GM19043 (cell line): ENCODE results near the gene SP6.

Experiments
- ATAC-seq: cut with Tn5 transposase; IDR thresholded peaks from one replicate; pipeline ENCODE4 v1.9.1; 2021; ENCODE audit warnings: low read depth; ENCODE audit not compliant: unreplicated experiment

SP6 gene

DNA sequence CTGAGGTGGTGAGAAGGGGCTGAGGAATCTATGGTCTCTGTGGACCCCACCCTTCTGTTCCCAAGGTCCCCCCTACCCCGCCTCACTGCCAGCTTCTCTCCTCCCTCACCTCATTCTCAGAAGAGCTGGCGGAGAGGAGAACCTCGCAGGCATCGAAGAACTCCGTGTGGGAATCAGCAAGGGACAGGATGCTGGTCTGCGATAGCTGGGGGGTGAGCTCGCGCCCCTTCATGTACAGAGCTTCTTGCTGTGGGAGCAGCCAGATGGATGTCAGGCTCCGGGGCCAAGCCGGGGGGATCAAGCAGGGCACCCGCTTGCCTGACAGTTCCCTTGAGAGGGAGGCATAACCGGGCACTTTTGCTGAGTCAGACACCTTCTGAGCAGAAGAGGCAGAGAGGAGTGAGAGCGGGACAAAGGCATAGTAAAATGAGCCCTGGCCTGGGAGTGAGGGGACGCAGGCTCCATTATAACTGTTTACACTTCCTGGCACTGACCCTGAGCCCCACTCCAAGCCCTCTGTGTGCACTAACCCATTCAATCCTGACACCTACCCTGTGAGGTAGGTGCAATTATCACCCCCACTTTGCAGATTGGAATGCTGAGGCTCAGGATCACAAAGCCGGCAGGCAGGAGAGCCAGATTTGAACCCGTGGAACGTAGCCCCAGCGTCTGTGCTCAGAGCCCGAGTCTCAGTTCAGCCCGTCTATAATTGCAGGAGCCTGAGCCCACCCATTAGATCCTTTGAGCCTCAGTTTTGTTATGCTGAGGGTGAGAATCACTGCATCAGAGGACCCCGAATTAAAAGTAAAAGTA lies 35.7 kb downstream of the SP6 start:
- ATAC-seq: no peak

- ATAC-seq: no peak
These were observed 37.4 kb downstream of the SP6 start for GRCh38 chr17:47813512-47814031.

- ATAC-seq: no peak
These were observed 37.9 kb downstream of the SP6 start for GRCh38 chr17:47813077-47813476.

- no peak for ATAC-seq
These were observed 38.6 kb downstream of the SP6 start for GRCh38 chr17:47812146-47812920.

GRCh38 chr17:47811709-47812108 lies 39.3 kb downstream of the SP6 start:
- ATAC-seq: no peak

DNA sequence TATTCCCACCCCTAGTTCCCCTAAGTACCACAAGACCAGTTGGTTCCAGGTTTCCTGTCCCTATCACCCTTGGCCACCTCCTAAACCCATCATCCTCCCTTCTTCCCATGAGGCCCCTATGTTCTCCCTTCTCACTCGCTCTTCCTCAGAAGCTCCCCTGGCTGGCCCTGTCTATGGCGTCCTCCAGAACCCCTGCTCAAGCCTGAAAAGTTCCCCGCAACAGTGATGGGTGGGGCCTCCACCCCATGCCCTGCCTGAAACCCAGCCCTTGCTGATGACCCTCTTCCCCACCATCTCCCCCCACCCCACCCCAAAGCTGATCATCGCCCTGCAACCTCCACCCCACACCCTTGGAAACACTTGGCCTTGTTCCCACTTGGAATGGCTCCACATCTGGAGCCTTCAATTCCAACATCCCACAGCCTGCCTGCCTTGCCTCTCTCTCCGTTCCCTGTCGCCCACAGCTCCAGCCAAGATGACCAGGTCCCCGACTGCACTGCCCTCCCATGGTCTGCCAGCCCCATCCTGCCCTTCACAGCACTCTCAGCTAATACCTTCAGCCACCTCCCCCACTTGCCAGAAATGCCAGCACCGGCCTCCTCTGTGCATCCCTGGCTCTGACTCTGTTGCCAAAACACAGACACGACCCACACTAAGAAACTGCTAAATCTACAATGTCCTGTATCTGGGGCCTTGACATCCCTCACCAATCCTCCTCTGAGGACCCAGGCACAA lies 39.9 kb downstream of the SP6 start:
- ATAC-seq: no peak

DNA sequence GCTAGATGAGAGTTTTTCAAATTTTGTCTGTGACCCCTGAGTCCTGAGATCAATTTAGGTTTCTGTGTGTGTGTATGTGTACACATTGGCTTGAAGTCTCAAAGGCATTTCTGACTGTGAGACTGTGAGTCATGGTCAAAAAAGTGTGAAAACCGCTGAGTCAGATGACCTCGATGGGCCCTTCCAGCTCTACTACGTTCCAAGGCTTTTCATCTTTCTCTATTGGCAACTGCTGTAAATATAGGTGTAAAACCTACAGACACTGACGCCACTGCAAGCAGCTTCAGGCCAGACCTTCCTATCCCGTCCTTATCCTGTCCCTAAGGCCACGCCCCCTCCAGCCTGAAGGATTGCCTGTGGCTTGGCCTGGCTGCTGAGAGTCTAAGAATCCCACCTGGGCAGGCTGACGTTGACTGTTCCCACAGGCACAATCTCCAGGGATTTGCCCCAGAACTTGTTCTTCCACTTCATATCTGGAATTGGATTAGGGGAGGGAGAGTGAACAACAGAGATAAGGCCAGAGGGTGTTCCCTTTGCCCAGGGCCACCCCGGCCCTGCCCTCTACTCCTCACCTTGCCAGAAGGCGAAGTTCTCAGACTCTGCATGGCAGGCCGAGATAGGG lies 40.7 kb downstream of the SP6 start:
- no peak for ATAC-seq

DNA sequence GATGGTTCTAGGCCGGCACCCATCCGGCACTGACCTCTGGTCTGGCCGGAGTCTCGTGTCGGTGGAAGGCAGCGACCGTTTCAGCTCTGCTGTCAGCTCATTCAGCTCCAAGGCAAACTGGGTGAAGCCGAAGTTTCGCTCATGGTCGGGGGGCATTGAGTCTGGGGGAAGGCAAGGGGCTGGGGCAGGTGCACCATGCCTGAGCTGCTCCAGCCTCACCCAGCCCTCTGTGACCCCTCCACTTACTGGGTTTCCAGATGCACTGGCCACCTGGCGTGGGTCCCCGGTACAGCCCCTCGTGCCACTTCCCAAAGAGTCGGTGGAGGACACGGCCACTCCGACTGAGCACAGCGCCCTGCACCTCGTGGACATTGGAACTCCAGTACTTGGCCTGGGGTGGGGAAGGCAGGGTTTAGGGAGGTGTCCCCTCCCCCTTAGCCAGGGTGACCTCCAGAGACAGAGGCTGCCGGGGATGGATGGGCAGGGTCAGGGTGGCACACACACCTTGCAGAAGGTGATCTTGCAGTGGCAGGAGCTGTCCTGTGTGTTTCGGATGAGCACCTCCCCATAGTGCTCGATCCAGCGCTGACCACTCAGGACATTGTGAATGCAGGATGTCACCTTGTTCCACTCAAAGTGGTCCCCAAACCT lies 42.0 kb downstream of the SP6 start:
- no peak for ATAC-seq

- no peak for ATAC-seq
These were observed 42.7 kb downstream of the SP6 start for GRCh38 chr17:47808036-47808829.

DNA sequence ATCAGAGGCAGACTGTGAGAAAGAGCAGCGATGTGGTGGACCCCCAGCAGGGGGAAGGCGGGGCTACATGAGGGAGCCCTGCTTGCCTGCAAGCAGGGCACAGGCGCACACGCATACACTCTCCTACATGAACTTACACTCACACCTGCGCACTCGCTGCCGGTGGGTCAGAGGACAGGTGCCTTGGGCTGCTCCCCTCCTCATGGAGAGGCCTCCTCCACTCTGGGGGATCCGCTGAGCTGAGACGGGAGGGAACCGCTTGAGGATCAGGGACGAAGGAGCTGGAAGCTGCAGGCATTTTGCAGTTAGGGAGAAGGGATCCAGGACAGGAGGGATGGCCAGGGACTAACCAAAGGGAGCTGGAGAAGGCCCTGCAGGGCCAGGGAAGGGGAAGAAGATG lies 43.5 kb downstream of the SP6 start:
- no peak for ATAC-seq

- no peak for ATAC-seq
These were observed 44.1 kb downstream of the SP6 start for GRCh38 chr17:47806913-47807255.

- no peak for ATAC-seq
These were observed 44.7 kb downstream of the SP6 start for GRCh38 chr17:47806026-47806912.

GRCh38 chr17:47804461-47804860 lies 46.5 kb downstream of the SP6 start:
- no peak for ATAC-seq

DNA sequence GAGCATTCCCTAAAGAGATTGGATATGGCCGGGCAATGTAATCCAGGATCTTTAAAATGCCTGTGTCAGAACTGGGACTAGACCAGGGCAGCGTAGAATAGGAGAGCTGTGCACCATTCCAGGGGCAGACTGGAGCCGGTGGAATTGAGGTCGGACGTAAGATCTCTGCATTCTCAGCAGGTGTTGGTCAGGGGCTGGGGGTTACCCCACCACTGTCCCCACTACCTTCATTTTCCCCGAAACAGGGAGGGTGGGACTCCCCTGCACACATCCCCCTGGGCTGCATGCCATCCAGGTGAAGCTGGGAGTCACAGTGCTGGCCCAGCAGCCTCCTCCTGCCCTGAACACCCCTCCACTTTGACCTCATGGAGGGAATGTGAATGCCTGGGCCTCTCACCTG lies 47.2 kb downstream of the SP6 start:
- no peak for ATAC-seq

DNA sequence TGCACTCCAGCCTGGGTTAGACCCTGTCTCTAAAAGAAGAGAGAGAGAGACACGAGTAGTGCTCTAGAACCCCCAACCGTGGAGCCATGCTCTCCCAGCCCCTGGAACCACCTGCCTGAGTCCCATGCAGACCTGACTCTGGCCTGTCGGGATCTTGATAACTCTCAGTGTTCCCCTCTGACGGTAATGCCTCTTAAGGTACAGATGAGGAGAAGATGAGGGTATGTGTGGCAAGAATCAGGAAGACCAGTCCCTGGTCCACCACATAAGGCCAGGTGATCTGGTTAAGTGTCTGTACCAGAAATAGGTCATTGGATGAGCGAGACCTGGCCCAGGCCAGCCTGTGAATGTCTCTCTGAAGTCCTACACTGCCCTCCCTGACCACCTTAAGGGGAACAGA lies 47.8 kb downstream of the SP6 start:
- no peak for ATAC-seq

GRCh38 chr17:47802341-47803022 lies 48.5 kb downstream of the SP6 start:
- ATAC-seq: no peak

GRCh38 chr17:47801906-47802305 lies 49.1 kb downstream of the SP6 start:
- ATAC-seq: no peak

DNA sequence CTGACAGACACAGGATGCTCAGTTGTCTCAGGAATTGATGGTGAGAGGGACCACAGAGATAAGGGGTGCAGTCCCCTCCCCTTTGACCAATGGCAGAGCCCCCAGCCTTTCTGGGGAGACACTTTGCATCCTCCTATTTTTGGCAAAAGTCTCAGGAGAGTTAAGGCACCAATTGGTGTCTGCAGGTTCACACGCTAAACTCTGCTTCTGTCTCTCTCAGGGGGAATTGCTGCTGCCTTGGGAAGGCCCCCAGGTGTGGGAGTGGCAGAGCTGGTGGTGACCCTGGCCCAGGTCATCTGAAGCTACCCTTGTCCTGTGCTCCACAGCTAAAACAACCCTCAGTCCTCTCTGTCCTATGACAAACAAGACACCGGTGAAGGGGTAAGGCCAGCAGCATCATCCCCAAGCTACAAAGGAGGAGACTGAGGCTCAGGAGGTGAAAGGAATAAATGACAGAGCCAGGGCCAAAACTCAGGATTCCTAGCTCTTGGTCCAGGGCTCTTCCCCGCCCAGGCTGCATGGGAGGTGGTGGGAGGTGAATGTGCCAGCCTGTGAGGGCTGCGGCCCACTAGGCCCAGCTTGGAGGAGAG lies 49.7 kb downstream of the SP6 start:
- no peak for ATAC-seq
